ENCODE results near the gene LRFN3.

DNA sequence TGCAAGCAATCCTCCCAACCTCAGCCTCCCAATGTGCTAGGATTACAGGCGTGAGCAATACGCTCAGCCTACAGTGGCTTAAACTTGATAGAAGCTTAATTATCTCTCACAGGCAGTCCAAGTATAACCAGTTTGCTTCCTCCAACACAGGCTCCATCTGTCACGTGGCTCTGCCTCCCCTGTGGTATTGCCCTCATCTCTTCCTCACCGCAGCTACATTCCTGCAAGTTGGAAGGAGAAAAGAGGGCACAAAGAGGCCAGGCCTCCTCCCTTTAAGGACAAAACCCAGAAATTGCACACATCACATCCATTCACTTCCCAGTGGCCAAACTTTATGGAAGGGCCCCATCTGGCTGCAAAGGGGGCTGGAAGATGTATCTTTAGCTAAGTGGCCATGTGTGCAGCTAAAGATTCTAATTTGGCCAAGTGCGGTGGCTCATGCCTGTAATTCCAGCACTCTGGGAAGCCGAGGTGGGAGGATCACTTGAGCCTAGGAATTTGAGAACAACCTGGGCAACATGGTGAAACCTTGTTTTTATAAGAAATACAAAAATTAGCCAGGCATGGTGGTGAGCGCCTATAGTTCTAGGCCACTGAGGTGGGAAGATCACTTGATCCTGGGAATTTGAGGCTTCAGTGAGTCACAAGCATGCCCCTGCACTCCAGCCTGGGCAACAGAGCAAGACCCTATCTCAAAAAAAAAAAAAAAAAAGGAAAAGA, 55.7 kb downstream of the LRFN3 start:
- TF ChIP-seq, protein P1, sequence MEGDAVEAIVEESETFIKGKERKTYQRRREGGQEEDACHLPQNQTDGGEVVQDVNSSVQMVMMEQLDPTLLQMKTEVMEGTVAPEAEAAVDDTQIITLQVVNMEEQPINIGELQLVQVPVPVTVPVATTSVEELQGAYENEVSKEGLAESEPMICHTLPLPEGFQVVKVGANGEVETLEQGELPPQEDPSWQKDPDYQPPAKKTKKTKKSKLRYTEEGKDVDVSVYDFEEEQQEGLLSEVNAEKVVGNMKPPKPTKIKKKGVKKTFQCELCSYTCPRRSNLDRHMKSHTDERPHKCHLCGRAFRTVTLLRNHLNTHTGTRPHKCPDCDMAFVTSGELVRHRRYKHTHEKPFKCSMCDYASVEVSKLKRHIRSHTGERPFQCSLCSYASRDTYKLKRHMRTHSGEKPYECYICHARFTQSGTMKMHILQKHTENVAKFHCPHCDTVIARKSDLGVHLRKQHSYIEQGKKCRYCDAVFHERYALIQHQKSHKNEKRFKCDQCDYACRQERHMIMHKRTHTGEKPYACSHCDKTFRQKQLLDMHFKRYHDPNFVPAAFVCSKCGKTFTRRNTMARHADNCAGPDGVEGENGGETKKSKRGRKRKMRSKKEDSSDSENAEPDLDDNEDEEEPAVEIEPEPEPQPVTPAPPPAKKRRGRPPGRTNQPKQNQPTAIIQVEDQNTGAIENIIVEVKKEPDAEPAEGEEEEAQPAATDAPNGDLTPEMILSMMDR (IDR thresholded peaks at IDR 0.05; ENCODE audit: borderline replicate concordance, extremely low read depth, low read length, poor library complexity, severe bottlenecking): no peak
- TF ChIP-seq EZH2 (IDR thresholded peaks at IDR 0.05; ENCODE audit: borderline replicate concordance, low read depth, low read length, severe bottlenecking): no peak

All from DND-41 (cell line).